ENCODE data around the gene KCTD4.
A peak's percentile ranks its signal among the peaks of the same experiment; 100 is the strongest.

Gene KCTD4

DNA sequence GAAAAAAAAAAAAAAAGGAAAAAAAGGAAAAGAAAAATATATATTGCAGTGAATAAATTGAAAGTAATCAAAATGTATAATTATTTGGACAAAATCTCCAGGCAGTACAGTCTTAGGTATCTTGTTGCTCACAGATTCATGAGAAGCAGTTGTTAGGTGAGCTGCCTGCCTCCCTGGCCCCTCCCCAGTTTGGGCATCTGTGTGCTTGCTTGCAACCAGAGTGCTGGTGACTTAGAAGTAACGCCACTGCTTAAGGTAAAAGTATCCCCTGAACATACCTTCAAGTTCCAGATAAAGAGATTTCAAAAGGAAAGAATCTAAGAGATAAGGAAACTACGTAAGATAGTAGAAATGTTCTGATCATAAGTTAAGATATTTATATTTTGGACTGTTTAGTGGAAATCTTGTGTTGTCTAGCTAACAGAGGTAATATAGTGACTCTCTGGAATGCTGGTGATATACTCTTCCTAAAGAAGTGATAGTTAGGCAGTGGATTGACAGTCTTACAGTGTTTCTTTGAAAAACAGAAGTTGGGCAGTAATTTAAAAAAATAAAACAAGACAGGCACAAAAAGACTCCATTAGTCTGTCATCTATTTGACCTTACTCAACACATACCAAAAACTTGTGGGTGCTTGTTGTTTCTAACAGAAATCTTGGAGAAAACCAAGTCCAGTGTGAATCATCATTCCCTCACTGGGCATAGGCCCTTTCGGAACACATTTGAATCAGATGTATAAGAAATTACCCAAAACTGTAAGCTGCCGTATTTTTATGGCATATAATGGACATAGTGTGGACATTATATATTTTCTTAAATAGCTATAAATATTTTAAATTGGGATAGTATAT, 38.3 kb upstream of the KCTD4 start:
- no peak overlapping the region for H3K4me3 ChIP-seq (replicated peaks; ENCODE audit: low read depth, low read length)
- TF ChIP-seq CTCF (IDR thresholded peaks at IDR 0.05; ENCODE audit: low read length, missing control alignments): no peak
- DNase-seq (ENCODE audit: low read depth): no peak

- DNase-seq (ENCODE audit: low read depth): no peak
- TF ChIP-seq CTCF (IDR thresholded peaks at IDR 0.05; ENCODE audit: low read length, missing control alignments): no peak
- H3K4me3 ChIP-seq (replicated peaks; ENCODE audit: low read depth, low read length): no peak overlapping the region
Measured at GRCh38 chr13:45232591-45232990, 31.7 kb upstream of the KCTD4 start.

- no peak for TF ChIP-seq CTCF (IDR thresholded peaks at IDR 0.05; ENCODE audit: low read length, missing control alignments)
- peak; percentile 65 for DNase-seq (ENCODE audit: low read depth)
- no peak overlapping the region for H3K4me3 ChIP-seq (replicated peaks; ENCODE audit: low read depth, low read length)
Measured at GRCh38 chr13:45231722-45232121, 30.9 kb upstream of the KCTD4 start.

DNA sequence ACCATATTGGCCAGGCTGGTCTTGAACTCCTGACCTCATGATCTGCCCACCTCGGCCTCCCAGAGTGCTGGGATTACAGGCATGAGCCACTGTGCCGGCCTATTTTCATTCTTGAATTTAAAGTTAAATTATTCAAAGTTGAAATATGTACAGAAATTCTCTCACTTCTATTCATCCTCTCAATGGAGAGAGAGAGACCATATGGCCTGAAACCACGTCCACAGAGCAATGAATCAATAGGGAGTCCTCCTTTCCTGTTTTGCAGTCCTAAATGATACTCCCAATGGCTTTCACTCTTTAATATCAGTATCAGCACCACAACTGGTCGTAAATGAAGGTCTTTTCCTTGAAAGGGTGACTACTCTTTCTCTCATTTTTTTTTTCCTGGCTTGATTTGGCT, 30.5 kb upstream of the KCTD4 start:
- no peak overlapping the region for H3K4me3 ChIP-seq (replicated peaks; ENCODE audit: low read depth, low read length)
- no peak for DNase-seq (ENCODE audit: low read depth)
- TF ChIP-seq CTCF (IDR thresholded peaks at IDR 0.05; ENCODE audit: low read length, missing control alignments): no peak

- H3K4me3 ChIP-seq (replicated peaks; ENCODE audit: low read depth, low read length): no peak overlapping the region
- TF ChIP-seq CTCF (IDR thresholded peaks at IDR 0.05; ENCODE audit: low read length, missing control alignments): no peak
- DNase-seq (ENCODE audit: low read depth): peak; percentile 52
Measured at GRCh38 chr13:45229172-45229571, 28.3 kb upstream of the KCTD4 start.

- H3K4me3 ChIP-seq (replicated peaks; ENCODE audit: low read depth, low read length): no peak overlapping the region
- TF ChIP-seq CTCF (IDR thresholded peaks at IDR 0.05; ENCODE audit: low read length, missing control alignments): no peak
- DNase-seq (ENCODE audit: low read depth): no peak
Measured at GRCh38 chr13:45228002-45228401, 27.2 kb upstream of the KCTD4 start.

DNA sequence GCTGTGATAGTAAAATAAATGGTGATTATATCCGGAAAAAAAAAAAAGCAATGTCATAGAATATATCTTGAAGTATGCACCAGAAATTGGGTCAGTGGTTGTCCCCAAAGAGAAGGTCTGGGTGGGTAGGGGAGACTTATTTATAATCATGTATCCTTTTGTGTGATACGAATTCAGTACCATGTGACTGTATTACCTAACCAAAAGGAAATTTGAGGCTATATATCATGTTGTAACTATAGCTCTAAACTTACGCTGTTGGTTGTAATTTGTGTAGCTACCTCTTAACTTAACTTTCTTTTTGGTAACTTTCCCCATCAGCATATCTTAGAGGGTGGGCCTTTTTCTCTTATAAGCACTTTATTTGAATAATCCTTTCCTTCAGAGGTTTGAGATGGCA, 25.2 kb upstream of the KCTD4 start:
- H3K4me3 ChIP-seq (replicated peaks; ENCODE audit: low read depth, low read length): no peak overlapping the region
- no peak for TF ChIP-seq CTCF (IDR thresholded peaks at IDR 0.05; ENCODE audit: low read length, missing control alignments)
- no peak for DNase-seq (ENCODE audit: low read depth)

All from fibroblast of pulmonary artery (primary cell).